OCI-LY7 (cell line): ENCODE data around the gene PIK3AP1. TPM values are rescaled to one million over a fixed set of nuclear protein-coding genes. Genes with fewer than 3 reads are reported as not detected.

Source experiments
- BruUV-seq: library from RNA; stranded (reverse); fragments of 400-500 nt; replicated peaks from 2 replicates; lab custom pipeline; 2021; lab: Mats Ljungman, UMichigan
- CTCF ChIA-PET: fragments of 300-600 bp; sonication (Branson Sonifier 250); formaldehyde crosslinking; loops from one replicate; lab custom pipeline; 2022; ENCODE audit warnings: antibody characterized with exemption; ENCODE audit not compliant: unreplicated experiment; lab: Charles Lee
- POLR2A ChIA-PET: fragments of 300-600 bp; sonication (Branson Sonifier 250); formaldehyde crosslinking; loops from one replicate; lab custom pipeline; 2022; ENCODE audit warnings: antibody characterized with exemption; lab: Charles Lee
- DNase-seq: peaks from one replicate; pipeline ENCODE4 v3.0.0-alpha.2; 2015; ENCODE audit warnings: low spot score
- H2AFZ ChIP-seq: fragments of 200-600 bp; sonication (generic), shearing (Covaris generic); 2 replicates; pipeline ENCODE4 v1.6.1; 2014; ENCODE audit warnings: mild to moderate bottlenecking, antibody characterized with exemption, low read length, moderate library complexity
- H3K27ac ChIP-seq: fragments of 200-600 bp; sonication (generic); 2 replicates; pipeline ENCODE4 v1.5.1; 2014; ENCODE audit warnings: mixed run types, low read depth, mild to moderate bottlenecking, moderate library complexity, low read length, inconsistent platforms; ENCODE audit not compliant: poor library complexity, severe bottlenecking
- H3K36me3 ChIP-seq: fragments of 200-600 bp; sonication (generic); 2 replicates; pipeline ENCODE4 v1.6.1; 2014; ENCODE audit warnings: mild to moderate bottlenecking, antibody characterized with exemption, low read length, moderate library complexity, mixed read lengths; ENCODE audit not compliant: insufficient read depth
- H3K4me1 ChIP-seq: fragments of 200-600 bp; sonication (generic); 2 replicates; pipeline ENCODE4 v1.5.1; 2014; ENCODE audit warnings: mild to moderate bottlenecking, low read length; ENCODE audit not compliant: insufficient read depth, poor library complexity, severe bottlenecking
- H3K4me2 ChIP-seq: fragments of 200-600 bp; sonication (generic); 2 replicates; pipeline ENCODE4 v1.6.1; 2014; ENCODE audit warnings: mild to moderate bottlenecking, low read length
- H3K4me3 ChIP-seq: fragments of 200-600 bp; sonication (generic); 2 replicates; pipeline ENCODE4 v1.5.1; 2014; ENCODE audit warnings: mild to moderate bottlenecking, low read depth, low read length; ENCODE audit not compliant: poor library complexity, severe bottlenecking
- H3K79me2 ChIP-seq: fragments of 200-600 bp; sonication (generic); 2 replicates; pipeline ENCODE4 v1.6.1; 2016; ENCODE audit warnings: low read depth, mild to moderate bottlenecking, low read length, moderate library complexity, mixed read lengths; ENCODE audit not compliant: insufficient read depth
- H3K9me2 ChIP-seq: fragments of 200-600 bp; sonication (generic); 2 replicates; pipeline ENCODE4 v1.6.1; 2016; ENCODE audit warnings: mild to moderate bottlenecking, low read length, mixed read lengths; ENCODE audit not compliant: insufficient read depth
- H3K9me3 ChIP-seq: fragments of 200-600 bp; sonication (generic); 2 replicates; pipeline ENCODE4 v1.6.1; 2014; ENCODE audit warnings: mild to moderate bottlenecking, mixed run types, low read length, mixed read lengths
- H4K20me1 ChIP-seq: fragments of 200-600 bp; sonication (generic); 2 replicates; pipeline ENCODE4 v1.6.1; 2014; ENCODE audit warnings: mild to moderate bottlenecking, antibody characterized with exemption, low read length, moderate library complexity, mixed read lengths; ENCODE audit not compliant: insufficient read depth
- EZH2phosphoT487 ChIP-seq: fragments of 200-600 bp; sonication (generic); IDR thresholded peaks from 2 replicates; pipeline ENCODE4 v1.6.1; 2018; ENCODE audit warnings: low read depth, borderline replicate concordance, mild to moderate bottlenecking, mixed run types, antibody characterized with exemption, low read length, moderate library complexity, mixed read lengths
- intact Hi-C: fragments of 100-400 bp; cut with micrococcal nuclease; formaldehyde crosslinking; loops from one replicate; pipeline ENCODE4 v1.10.0; 2022; ENCODE audit not compliant: unreplicated experiment
- total RNA-seq, 2 experiments: library from RNA; depleted of rRNA in 1 of 2; stranded (reverse); fragments of >200 nt in 1 of 2; shearing (Covaris generic) in 1 of 2; gene quantifications; 2 replicates each; pipeline ENCODE4 v1.2.3, GENCODE V29; 2014 to 2022
- TF ChIP-seq, protein P1 (sequence below): fragments of 200-600 bp; sonication (generic); conservative IDR thresholded peaks from 2 replicates; pipeline ENCODE4 v1.5.1; 2014; ENCODE audit warnings: mild to moderate bottlenecking, antibody characterized with exemption, low read length, moderate library complexity, mixed read lengths

The PIK3AP1 gene
- total RNA-seq, 2 experiments from 2014 or later = 132 to 140 TPM

DNA sequence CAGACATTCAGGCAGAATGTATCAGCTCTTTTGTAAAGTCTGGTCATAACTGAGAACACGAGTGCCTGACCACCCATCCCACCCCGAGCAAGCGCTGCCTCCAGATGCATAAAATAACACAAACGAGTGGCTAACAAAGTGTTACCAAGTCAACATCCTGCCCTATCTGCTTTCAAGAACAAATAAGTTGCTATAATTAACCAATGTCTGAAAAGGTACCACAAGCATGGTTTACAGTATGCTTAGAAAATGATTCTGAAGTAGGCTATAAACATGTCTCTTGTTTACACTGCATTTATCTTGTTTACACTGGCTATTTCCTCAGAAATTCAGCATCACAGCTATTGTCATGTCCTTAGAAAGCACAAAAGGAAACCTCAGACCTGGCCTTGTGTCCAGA, 49.5 kb downstream of the PIK3AP1 start:
- no peak overlapping the region for H2AFZ ChIP-seq
- BruUV-seq = no TSS peak
- ChIA-PET POLR2A (interaction anchor here (1.0 to 3.8 kb wide), 3 partner anchors 21 to 50 kb away, joined by 3 to 18 read pairs (median 4); no protein-coding TSS in a partner anchor), CTCF (interaction anchor here (0.6 kb wide), 1 partner anchor 26 kb away, joined by 5 read pairs; no protein-coding TSS in a partner anchor)
- peak; percentile 32 for DNase-seq
- H3K79me2 ChIP-seq = peaks cover 100% of the 10 kb centered on the region
- H4K20me1 ChIP-seq = peaks cover 48% of the 10 kb centered on the region
- intact Hi-C loops = loop anchor here (10.0 kb wide), 1 partner anchor 396 kb away; the partner anchor contains the start of gene BLNK
- H3K4me1 ChIP-seq = peaks cover 84% of the 10 kb centered on the region
- peak overlapping the region; percentile 26 for H3K27ac ChIP-seq
- peak overlapping the region; percentile 89 for H3K4me2 ChIP-seq
- H3K4me3 ChIP-seq = peak overlapping the region; percentile 22
- TF ChIP-seq, protein P1, sequence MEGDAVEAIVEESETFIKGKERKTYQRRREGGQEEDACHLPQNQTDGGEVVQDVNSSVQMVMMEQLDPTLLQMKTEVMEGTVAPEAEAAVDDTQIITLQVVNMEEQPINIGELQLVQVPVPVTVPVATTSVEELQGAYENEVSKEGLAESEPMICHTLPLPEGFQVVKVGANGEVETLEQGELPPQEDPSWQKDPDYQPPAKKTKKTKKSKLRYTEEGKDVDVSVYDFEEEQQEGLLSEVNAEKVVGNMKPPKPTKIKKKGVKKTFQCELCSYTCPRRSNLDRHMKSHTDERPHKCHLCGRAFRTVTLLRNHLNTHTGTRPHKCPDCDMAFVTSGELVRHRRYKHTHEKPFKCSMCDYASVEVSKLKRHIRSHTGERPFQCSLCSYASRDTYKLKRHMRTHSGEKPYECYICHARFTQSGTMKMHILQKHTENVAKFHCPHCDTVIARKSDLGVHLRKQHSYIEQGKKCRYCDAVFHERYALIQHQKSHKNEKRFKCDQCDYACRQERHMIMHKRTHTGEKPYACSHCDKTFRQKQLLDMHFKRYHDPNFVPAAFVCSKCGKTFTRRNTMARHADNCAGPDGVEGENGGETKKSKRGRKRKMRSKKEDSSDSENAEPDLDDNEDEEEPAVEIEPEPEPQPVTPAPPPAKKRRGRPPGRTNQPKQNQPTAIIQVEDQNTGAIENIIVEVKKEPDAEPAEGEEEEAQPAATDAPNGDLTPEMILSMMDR = no peak
- TF ChIP-seq EZH2phosphoT487 = no peak
- no peaks in the 10 kb centered on the region for H3K9me2 ChIP-seq
- H3K36me3 ChIP-seq = peaks cover 63% of the 10 kb centered on the region
- H3K9me3 ChIP-seq = no peaks in the 10 kb centered on the region

DNA sequence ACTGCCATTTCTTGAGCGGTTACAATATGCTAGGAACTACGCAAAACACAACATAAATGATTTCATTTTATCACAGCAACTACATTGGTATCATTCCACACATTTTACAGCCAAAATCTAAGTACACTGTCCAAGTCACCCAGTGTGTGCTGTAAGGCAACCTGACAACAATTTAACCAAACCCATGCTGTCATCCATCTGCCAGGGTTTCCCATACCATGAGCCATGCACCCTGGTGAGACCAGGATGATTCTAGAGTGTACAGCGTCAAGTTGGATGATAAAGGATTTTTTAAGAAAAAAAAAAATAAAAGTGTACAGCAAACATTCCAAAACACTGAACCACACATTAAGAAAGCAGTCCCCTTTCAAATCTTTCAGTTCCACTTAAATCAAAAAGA, 52.9 kb downstream of the PIK3AP1 start:
- Histone ChIP-seq H3K4me2 (peak overlapping the region; percentile 29; the same call in 1 of the 2 replicates), H3K4me3 (no peak overlapping the region), H3K79me2 (peaks cover 98% of the 10 kb centered on the region), H4K20me1 (peaks cover 48% of the 10 kb centered on the region), H3K9me3 (no peaks in the 10 kb centered on the region), H3K36me3 (peaks cover 73% of the 10 kb centered on the region), H3K9me2 (no peaks in the 10 kb centered on the region), H3K27ac (peak overlapping the region; percentile 3), H3K4me1 (peaks cover 73% of the 10 kb centered on the region), H2AFZ (no peak overlapping the region)
- ChIA-PET POLR2A (interaction anchor here (0.6 to 1.0 kb wide), 2 partner anchors 9 to 30 kb away, joined by 3 to 5 read pairs; no protein-coding TSS in a partner anchor), CTCF (no interaction called here)
- BruUV-seq = no TSS peak
- no peak for TF ChIP-seq EZH2phosphoT487
- TF ChIP-seq, protein P1 = no peak
- DNase-seq = no peak
- intact Hi-C loops = no loop called here

DNA sequence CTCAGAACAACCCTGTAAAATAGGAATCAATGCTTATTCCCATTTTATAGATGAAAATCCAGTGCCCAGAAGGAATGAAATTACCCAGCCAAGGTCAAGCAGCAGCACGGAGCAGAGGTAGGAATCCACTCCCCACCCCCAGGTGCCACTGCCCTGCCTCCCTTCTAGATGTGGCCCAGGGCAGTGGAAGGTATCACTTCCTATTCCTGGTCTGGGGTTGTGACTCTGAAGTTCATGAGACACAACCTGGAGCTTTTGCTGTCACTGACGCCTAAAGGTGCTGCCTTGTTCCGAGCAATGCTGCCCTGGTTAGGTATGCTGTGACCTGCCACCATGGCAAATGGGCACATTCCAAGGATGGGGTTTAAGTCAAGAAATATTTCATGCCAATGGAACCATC, 53.6 kb downstream of the PIK3AP1 start:
- Histone ChIP-seq H3K79me2 (peaks cover 97% of the 10 kb centered on the region), H3K4me1 (peaks cover 66% of the 10 kb centered on the region)
- POLR2A ChIA-PET = interaction anchor here (0.6 to 1.0 kb wide), 3 partner anchors 10 to 31 kb away, joined by 3 to 5 read pairs (median 3); no protein-coding TSS in a partner anchor

More for the DNA sequence above, 53.6 kb downstream of the PIK3AP1 start:
- no peak for TF ChIP-seq EZH2phosphoT487
- TF ChIP-seq, protein P1 = no peak
- intact Hi-C loops = no loop called here
- CTCF ChIA-PET = no interaction called here
- Histone ChIP-seq H3K4me3 (no peak overlapping the region), H3K27ac (peak overlapping the region; percentile 3), H3K4me2 (peak overlapping the region; percentile 29; the same call in 1 of the 2 replicates), H2AFZ (no peak overlapping the region), H4K20me1 (peaks cover 41% of the 10 kb centered on the region), H3K9me2 (no peaks in the 10 kb centered on the region), H3K9me3 (no peaks in the 10 kb centered on the region), H3K36me3 (peaks cover 67% of the 10 kb centered on the region)
- peak; percentile 53 for DNase-seq
- no TSS peak for BruUV-seq
